GM12878 (cell line): ENCODE results near the gene SLC37A2. TPM values are rescaled to one million over a fixed set of nuclear protein-coding genes. Genes with fewer than 3 reads are reported as not detected.
A peak's percentile ranks its signal among the peaks of the same experiment; 100 is the strongest.

ENCODE experiments used
- ATAC-seq: fragments of 200-7000 bp; cut with Tn5 transposase; 3 replicates; pipeline ENCODE4 v1.9.1; 2020; ENCODE audit warnings: mild to moderate bottlenecking, moderate library complexity
- BruUV-seq: library from RNA; stranded (reverse); fragments of 400-500 nt; replicated peaks from 2 replicates; lab custom pipeline; 2021; lab: Mats Ljungman, UMichigan
- CTCF ChIA-PET: fragments of 300-600 bp; sonication (Branson Sonifier 250); formaldehyde crosslinking; extraction: SDS; loops from one replicate; lab custom pipeline; 2021; ENCODE audit warnings: inconsistent platforms; lab: Yijun Ruan, JAX
- POLR2A ChIA-PET: fragments of 350-600 bp; formaldehyde crosslinking; extraction: SDS; loops from one replicate; lab custom pipeline; 2021; ENCODE audit warnings: inconsistent platforms; lab: Charles Lee
- RAD21 ChIA-PET: fragments of 300-600 bp; sonication (Branson Sonifier 250); formaldehyde crosslinking; loops from one replicate; lab custom pipeline; 2023; ENCODE audit warnings: antibody characterized with exemption; ENCODE audit not compliant: unreplicated experiment; lab: Charles Lee
- SMC1A ChIA-PET: fragments of 300-600 bp; sonication (Branson Sonifier 250); formaldehyde crosslinking; loops from one replicate; lab custom pipeline; 2023; ENCODE audit not compliant: unreplicated experiment, uncharacterized antibody; lab: Charles Lee
- DNase-seq: peaks from one replicate; pipeline ENCODE4 v3.0.0-alpha.2; 2011; ENCODE audit warnings: low read depth, low spot score
- FAIRE-seq: peaks from 3 replicates; lab custom pipeline; 2011; peaks lifted over from hg19 to GRCh38; lab: Jason Lieb, UNC
- H2AFZ ChIP-seq: 2 replicates; pipeline ENCODE4 v1.6.0; 2011; ENCODE audit warnings: low read depth, low read length, control low read depth; ENCODE audit not compliant: control insufficient read depth
- H3K27ac ChIP-seq: 2 replicates; pipeline ENCODE4 v1.5.1; 2011; ENCODE audit warnings: control low read depth; ENCODE audit not compliant: control insufficient read depth, insufficient read depth
- H3K27me3 ChIP-seq, 2 experiments: replicated peaks in 1 of 2; 2 replicates each; pipeline versions ENCODE4 v1.6.0 to v1.6.1; 2011; ENCODE audit warnings: low read length in 1 of 2; ENCODE audit not compliant: control insufficient read depth in 2 of 2, insufficient read depth in 2 of 2
- H3K36me3 ChIP-seq, 2 experiments: 2 replicates each; pipeline ENCODE4 v1.5.1; 2011; ENCODE audit warnings: low read length in 1 of 2; ENCODE audit not compliant: control insufficient read depth in 2 of 2, insufficient read depth in 2 of 2
- H3K4me1 ChIP-seq: 2 replicates; pipeline ENCODE4 v1.6.1; 2011; ENCODE audit warnings: mild to moderate bottlenecking, low read length, moderate library complexity, mixed read lengths; ENCODE audit not compliant: control insufficient read depth, insufficient read depth
- H3K4me2 ChIP-seq: 2 replicates; pipeline ENCODE4 v1.6.0; 2011; ENCODE audit warnings: control low read depth; ENCODE audit not compliant: control insufficient read depth, insufficient read depth
- H3K4me3 ChIP-seq: fragments of 200-600 bp; sonication (generic); 2 replicates; pipeline ENCODE4 v1.5.1; 2016
- H3K79me2 ChIP-seq: 2 replicates; pipeline ENCODE4 v1.6.0; 2011; ENCODE audit warnings: low read length; ENCODE audit not compliant: control insufficient read depth, insufficient read depth
- H3K9ac ChIP-seq: 2 replicates; pipeline ENCODE4 v1.8.0; 2011; ENCODE audit warnings: low read length, control low read depth, mixed read lengths; ENCODE audit not compliant: control insufficient read depth, insufficient read depth
- H3K9me3 ChIP-seq: replicated peaks from 3 replicates; pipeline ENCODE4 v1.5.1; 2011; ENCODE audit warnings: mild to moderate bottlenecking, low read length; ENCODE audit not compliant: control insufficient read depth, insufficient read depth
- H4K20me1 ChIP-seq: 2 replicates; pipeline ENCODE4 v1.6.0; 2011; ENCODE audit not compliant: control insufficient read depth, insufficient read depth
- BRCA1 ChIP-seq: IDR thresholded peaks from 2 replicates; pipeline ENCODE4 v1.6.1; 2011; ENCODE audit warnings: low read depth, low read length, improper control_type of control experiment
- CBX3 ChIP-seq: fragments of 200-600 bp; sonication (generic); IDR thresholded peaks from 2 replicates; pipeline ENCODE4 v1.6.1; 2016; ENCODE audit warnings: low read depth, borderline replicate concordance
- ETV6 ChIP-seq, 2 experiments: fragments of 450-650 bp in 1 of 2; IDR thresholded peaks in 1 of 2; conservative IDR thresholded peaks in 1 of 2; 2 replicates each; pipeline ENCODE4 v1.6.1; 2014; ENCODE audit warnings: antibody characterized with exemption in 1 of 2, borderline replicate concordance in 1 of 2, low read depth in 1 of 2, mild to moderate bottlenecking in 1 of 2, moderate library complexity in 1 of 2
- FOXM1 ChIP-seq: IDR thresholded peaks from 2 replicates; pipeline ENCODE4 v1.6.1; 2012; ENCODE audit warnings: low read depth, mild to moderate bottlenecking, inconsistent platforms, low read length, moderate library complexity
- GATAD2B ChIP-seq: fragments of 450-650 bp; conservative IDR thresholded peaks from 2 replicates; pipeline ENCODE4 v1.6.1; 2017; ENCODE audit warnings: low read depth, mild to moderate bottlenecking, moderate library complexity
- HDGF ChIP-seq: fragments of 450-650 bp; IDR thresholded peaks from 2 replicates; pipeline ENCODE4 v1.6.1; 2016; ENCODE audit warnings: antibody characterized with exemption
- IRF4 ChIP-seq: IDR thresholded peaks from 2 replicates; pipeline ENCODE4 v1.6.1; 2011; ENCODE audit warnings: low read depth, low read length
- JUNB ChIP-seq: IDR thresholded peaks from 2 replicates; pipeline ENCODE4 v1.6.1; 2016; ENCODE audit warnings: antibody characterized with exemption, mild to moderate bottlenecking
- JUND ChIP-seq: IDR thresholded peaks from 2 replicates; pipeline ENCODE4 v1.6.1; 2012; ENCODE audit warnings: low read depth, mild to moderate bottlenecking, low read length, improper control_type of control experiment, moderate library complexity
- MTA2 ChIP-seq: fragments of 450-650 bp; IDR thresholded peaks from 2 replicates; pipeline ENCODE4 v1.6.1; 2016; ENCODE audit warnings: low read depth, mild to moderate bottlenecking, moderate library complexity
- NBN ChIP-seq: fragments of 450-650 bp; IDR thresholded peaks from 2 replicates; pipeline ENCODE4 v1.6.1; 2016
- POLR2AphosphoS5 ChIP-seq: IDR thresholded peaks from 2 replicates; pipeline ENCODE4 v1.6.1; 2011; ENCODE audit warnings: mild to moderate bottlenecking, low read length, inconsistent platforms
- RAD51 ChIP-seq: fragments of 450-650 bp; IDR thresholded peaks from 2 replicates; pipeline ENCODE4 v1.6.1; 2016; ENCODE audit warnings: moderate library complexity, mild to moderate bottlenecking, inconsistent platforms
- RCOR1 ChIP-seq: conservative IDR thresholded peaks from 2 replicates; pipeline ENCODE4 v1.6.1; 2012; ENCODE audit warnings: low read depth, low read length, improper control_type of control experiment
- RUNX3 ChIP-seq: IDR thresholded peaks from 2 replicates; pipeline ENCODE4 v1.6.1; 2012; ENCODE audit warnings: low read length, inconsistent platforms
- ZNF217 ChIP-seq: fragments of 450-650 bp; IDR thresholded peaks from 2 replicates; pipeline ENCODE4 v1.6.1; 2017; ENCODE audit warnings: antibody characterized with exemption, mild to moderate bottlenecking
- WGBS: methylation state at CpG from one replicate; pipeline ENCODE4 v1.1.6; 2016; ENCODE audit warnings: low lambda C conversion rate; ENCODE audit not compliant: insufficient replicate concordance, insufficient coverage; ENCODE audit errors: missing lambda C conversion rate; 5-methylcytosine and 5-hydroxymethylcytosine counted together
- in situ Hi-C: fragments of 300-500 bp; cut with MboI; formaldehyde crosslinking; loops from 9 replicates; pipeline ENCODE4 v1.14.3; 2018; ENCODE audit warnings: mixed read lengths
- intact Hi-C: fragments of 100-400 bp; cut with micrococcal nuclease; formaldehyde crosslinking; loops from one replicate; pipeline ENCODE4 v1.14.2; 2022; ENCODE audit not compliant: unreplicated experiment
- polyA plus RNA-seq, 11 experiments: library from polyadenylated mRNA; depleted of rRNA in 4 of 11; unstranded in 6 of 11; stranded (reverse) in 5 of 11; fragments of >200 nt; fragmentation: Nextera tagmentation in 4 of 11; fragmentation: Illumina TruSeq in 1 of 11; extraction: Ambion mirVana in 4 of 11; extraction: Trizol in 1 of 11; gene quantifications; 1 replicate in 1 of 11; 2 replicates in 10 of 11; pipeline versions ENCODE4 v1.2.1 to v1.2.3, GENCODE V29; 2011 to 2016; ENCODE audit warnings: inconsistent platforms in 2 of 11, missing spikeins in 2 of 11, low read depth in 1 of 11
- total RNA-seq, 4 experiments: library from RNA; depleted of rRNA in 3 of 4; stranded (reverse); fragments of >200 nt in 3 of 4; fragmentation: Illumina TruSeq in 1 of 4; extraction: Trizol in 1 of 4; gene quantifications; 2 replicates each; pipeline versions ENCODE4 v1.2.1 to v1.2.3, GENCODE V29; 2013 to 2021
- TF ChIP-seq, protein P1 (sequence below): fragments of 450-650 bp; IDR thresholded peaks from 2 replicates; pipeline ENCODE4 v1.6.1; 2014; ENCODE audit warnings: mild to moderate bottlenecking
- TF ChIP-seq, protein P2 (sequence below): fragments of 450-650 bp; conservative IDR thresholded peaks from 2 replicates; pipeline ENCODE4 v1.6.1; 2017; ENCODE audit warnings: mild to moderate bottlenecking, moderate library complexity

Gene SLC37A2
- total and polyA plus RNA-seq, 10 of the 15 experiments (the other 5 are each of a cell fraction or from before 2014, with no cell fraction given), result 0.26 to 9.8 (median 2.0) TPM

DNA sequence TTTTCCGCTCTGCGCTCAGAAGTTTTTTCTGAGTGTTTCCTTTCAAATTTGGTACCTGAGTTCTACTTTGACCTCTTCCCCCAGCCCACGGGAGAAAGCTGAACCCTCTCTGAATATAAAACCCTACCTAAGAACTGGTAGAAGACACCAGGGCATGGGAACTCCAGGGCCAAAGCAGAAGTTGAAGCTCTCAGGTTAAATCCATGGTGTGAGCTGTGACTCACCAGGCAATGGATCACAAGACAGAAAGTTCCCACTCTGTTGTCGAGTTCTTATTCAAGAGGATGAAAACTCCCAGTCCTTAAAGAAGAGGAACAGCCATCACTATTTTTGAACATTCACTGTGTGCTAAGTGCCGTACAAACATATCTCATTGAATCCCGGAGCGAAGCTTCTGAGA, 39.4 kb downstream of the SLC37A2 start:
- TF ChIP-seq RCOR1 (no peak), POLR2AphosphoS5 (no peak), NBN (no peak), ZNF217 (no peak), RAD51 (no peak), FOXM1 (no peak), JUNB (no peak), JUND (no peak), IRF4 (no peak), MTA2 (no peak), HDGF (no peak), ETV6 (conservative IDR thresholded peaks at IDR 0.05 in 1 of 2, IDR thresholded peaks at IDR 0.05 in 1 of 2; ENCODE audit: borderline replicate concordance in 1 of 2, low read depth in 1 of 2) (no peak), CBX3 (no peak), RUNX3 (no peak), GATAD2B (no peak), BRCA1 (no peak)
- TF ChIP-seq, protein P1, sequence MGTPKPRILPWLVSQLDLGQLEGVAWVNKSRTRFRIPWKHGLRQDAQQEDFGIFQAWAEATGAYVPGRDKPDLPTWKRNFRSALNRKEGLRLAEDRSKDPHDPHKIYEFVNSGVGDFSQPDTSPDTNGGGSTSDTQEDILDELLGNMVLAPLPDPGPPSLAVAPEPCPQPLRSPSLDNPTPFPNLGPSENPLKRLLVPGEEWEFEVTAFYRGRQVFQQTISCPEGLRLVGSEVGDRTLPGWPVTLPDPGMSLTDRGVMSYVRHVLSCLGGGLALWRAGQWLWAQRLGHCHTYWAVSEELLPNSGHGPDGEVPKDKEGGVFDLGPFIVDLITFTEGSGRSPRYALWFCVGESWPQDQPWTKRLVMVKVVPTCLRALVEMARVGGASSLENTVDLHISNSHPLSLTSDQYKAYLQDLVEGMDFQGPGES, result no peak
- TF ChIP-seq, protein P2, sequence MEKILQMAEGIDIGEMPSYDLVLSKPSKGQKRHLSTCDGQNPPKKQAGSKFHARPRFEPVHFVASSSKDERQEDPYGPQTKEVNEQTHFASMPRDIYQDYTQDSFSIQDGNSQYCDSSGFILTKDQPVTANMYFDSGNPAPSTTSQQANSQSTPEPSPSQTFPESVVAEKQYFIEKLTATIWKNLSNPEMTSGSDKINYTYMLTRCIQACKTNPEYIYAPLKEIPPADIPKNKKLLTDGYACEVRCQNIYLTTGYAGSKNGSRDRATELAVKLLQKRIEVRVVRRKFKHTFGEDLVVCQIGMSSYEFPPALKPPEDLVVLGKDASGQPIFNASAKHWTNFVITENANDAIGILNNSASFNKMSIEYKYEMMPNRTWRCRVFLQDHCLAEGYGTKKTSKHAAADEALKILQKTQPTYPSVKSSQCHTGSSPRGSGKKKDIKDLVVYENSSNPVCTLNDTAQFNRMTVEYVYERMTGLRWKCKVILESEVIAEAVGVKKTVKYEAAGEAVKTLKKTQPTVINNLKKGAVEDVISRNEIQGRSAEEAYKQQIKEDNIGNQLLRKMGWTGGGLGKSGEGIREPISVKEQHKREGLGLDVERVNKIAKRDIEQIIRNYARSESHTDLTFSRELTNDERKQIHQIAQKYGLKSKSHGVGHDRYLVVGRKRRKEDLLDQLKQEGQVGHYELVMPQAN, result no peak
- no peak overlapping the region for H2AFZ ChIP-seq
- POLR2A ChIA-PET, result interaction anchor here (0.6 kb wide), 1 partner anchor 1196 kb away, joined by 5 read pairs; no protein-coding TSS in a partner anchor
- SMC1A ChIA-PET, result interaction anchor here (0.9 kb wide), 1 partner anchor 21 kb away, joined by 3 read pairs; no protein-coding TSS in a partner anchor
- no peak overlapping the region for H3K4me3 ChIP-seq
- WGBS, result 97% methylated on average over 7 of the region's 7 CpGs
- H4K20me1 ChIP-seq, result no peaks in the 10 kb centered on the region
- H3K36me3 ChIP-seq, result 0 out of 4 replicates have a peak, but pooled peaks cover 0 to 8% of the 10 kb centered on the region in 2 experiments
- H3K4me2 ChIP-seq, result no peak overlapping the region
- DNase-seq, result peak; percentile 7
- no peaks in the 10 kb centered on the region; the same call in 2 of the 3 replicates for H3K9me3 ChIP-seq
- 0 out of 2 replicates have a peak, but pooled peaks cover 3% of the 10 kb centered on the region for H3K4me1 ChIP-seq
- BruUV-seq, result no TSS peak
- H3K27ac ChIP-seq, result no peak overlapping the region
- RAD21 ChIA-PET, result interaction anchor here (1.0 kb wide), 1 partner anchor 9 kb away, joined by 3 read pairs; the partner anchor contains the start of gene TMEM218
- ATAC-seq, result no peak
- H3K9ac ChIP-seq, result no peak overlapping the region
- CTCF ChIA-PET, result interaction anchor here (1.4 to 1.5 kb wide), 2 partner anchors 10 to 37 kb away, joined by 3 read pairs; no protein-coding TSS in a partner anchor
- no peak for FAIRE-seq
- no peaks in the 10 kb centered on the region; the same call in 1 of the 2 replicates for H3K79me2 ChIP-seq
- intact Hi-C loops, result no loop called here
- no peaks in the 10 kb centered on the region for H3K27me3 ChIP-seq
- in situ Hi-C loops, result no loop called here
